ENCODE data around the gene HSD3B1. TPM values are rescaled to one million over a fixed set of nuclear protein-coding genes. Genes with fewer than 3 reads are reported as not detected.

Gene HSD3B1
- total RNA-seq, 4 donors from 2014 or later, result not detected

GRCh38 chr1:119489201-119489600 is 17.8 kb upstream of the HSD3B1 start:
- TF ChIP-seq EP300 (IDR thresholded peaks at IDR 0.05) (no peak), POLR2A (IDR thresholded peaks at IDR 0.05) (no peak), CTCF (IDR thresholded peaks at IDR 0.05) (no peak)
- Histone ChIP-seq H3K27ac (no peak overlapping the region), H3K27me3 (no peaks in the 10 kb centered on the region), H3K4me1 (no peaks in the 10 kb centered on the region), H3K36me3 (no peaks in the 10 kb centered on the region), H3K9me3 (no peaks in the 10 kb centered on the region), H3K4me3 (no peak overlapping the region)
- DNase-seq (ENCODE audit: low spot score in 2 of 2), result no peak
- WGBS, 2 donors, result 87 to 89% methylated on average over 2 of the region's 2 CpGs

GRCh38 chr1:119490925-119491324 is 16.1 kb upstream of the HSD3B1 start:
- H3K9me3 ChIP-seq, result peaks cover 0 to 12% (median 0%) of the 10 kb centered on the region in 4 donors
- no peaks in the 10 kb centered on the region for H3K36me3 ChIP-seq
- no peaks in the 10 kb centered on the region for H3K4me1 ChIP-seq
- H3K27me3 ChIP-seq, result no peaks in the 10 kb centered on the region
- DNase-seq (ENCODE audit: low spot score in 2 of 2), result no peak
- H3K27ac ChIP-seq, result no peak overlapping the region
- TF ChIP-seq POLR2A (IDR thresholded peaks at IDR 0.05) (no peak), CTCF (IDR thresholded peaks at IDR 0.05) (no peak), EP300 (IDR thresholded peaks at IDR 0.05) (no peak)
- no peak overlapping the region for H3K4me3 ChIP-seq

- 86 to 87% methylated on average over 2 of the region's 2 CpGs for WGBS, 2 donors
- Histone ChIP-seq H3K36me3 (no peaks in the 10 kb centered on the region), H3K27me3 (no peaks in the 10 kb centered on the region), H3K27ac (no peak overlapping the region), H3K4me3 (no peak overlapping the region), H3K4me1 (no peaks in the 10 kb centered on the region), H3K9me3 (peaks cover 0 to 17% (median 0%) of the 10 kb centered on the region in 4 donors)
- no peak for TF ChIP-seq POLR2A (IDR thresholded peaks at IDR 0.05)
- DNase-seq (ENCODE audit: low spot score in 2 of 2), result no peak
Observed at GRCh38 chr1:119492763-119493162, 14.2 kb upstream of the HSD3B1 start.

- H3K9me3 ChIP-seq, result peaks cover 0 to 2% (median 0%) of the 10 kb centered on the region in 4 donors
- H3K4me1 ChIP-seq, result no peaks in the 10 kb centered on the region
- no peaks in the 10 kb centered on the region for H3K27me3 ChIP-seq
- no peak for DNase-seq (ENCODE audit: low spot score in 2 of 2)
- no peak for TF ChIP-seq EP300 (IDR thresholded peaks at IDR 0.05)
- TF ChIP-seq CTCF (IDR thresholded peaks at IDR 0.05), result no peak
- no peak for TF ChIP-seq POLR2A (IDR thresholded peaks at IDR 0.05)
- H3K27ac ChIP-seq, result no peak overlapping the region
- no peak overlapping the region for H3K4me3 ChIP-seq
- 85 to 88% methylated on average over 4 of the region's 4 CpGs for WGBS, 2 donors
- H3K36me3 ChIP-seq, result no peaks in the 10 kb centered on the region
Observed at GRCh38 chr1:119504831-119505230, 2.2 kb upstream of the HSD3B1 start.

- no peaks in the 10 kb centered on the region for H3K27me3 ChIP-seq
- no peak for DNase-seq (ENCODE audit: low spot score in 2 of 2)
- 80 to 84% methylated on average over 2 of the region's 2 CpGs for WGBS, 2 donors
- H3K9me3 ChIP-seq, result no peaks in the 10 kb centered on the region
- H3K36me3 ChIP-seq, result no peaks in the 10 kb centered on the region
- H3K4me3 ChIP-seq, result no peak overlapping the region
- H3K4me1 ChIP-seq, result no peaks in the 10 kb centered on the region
- H3K27ac ChIP-seq, result no peak overlapping the region
- TF ChIP-seq CTCF (IDR thresholded peaks at IDR 0.05), result no peak
- no peak for TF ChIP-seq EP300 (IDR thresholded peaks at IDR 0.05)
- TF ChIP-seq POLR2A (IDR thresholded peaks at IDR 0.05), result no peak
Observed at GRCh38 chr1:119510046-119510445, 3.0 kb downstream of the HSD3B1 start.

GRCh38 chr1:119515221-119515620 is 8.2 kb downstream of the HSD3B1 start:
- no peak for TF ChIP-seq POLR2A (IDR thresholded peaks at IDR 0.05)
- no peak for TF ChIP-seq EP300 (IDR thresholded peaks at IDR 0.05)
- no peak for TF ChIP-seq CTCF (IDR thresholded peaks at IDR 0.05)
- Histone ChIP-seq H3K9me3 (no peaks in the 10 kb centered on the region), H3K4me3 (no peak overlapping the region), H3K36me3 (no peaks in the 10 kb centered on the region), H3K4me1 (no peaks in the 10 kb centered on the region), H3K27ac (no peak overlapping the region), H3K27me3 (no peaks in the 10 kb centered on the region)
- no peak for DNase-seq (ENCODE audit: low spot score in 2 of 2)
- WGBS, 2 donors, result 90 to 94% methylated on average over 5 of the region's 5 CpGs
